Ammon's horn (tissue), 1 donor: ENCODE results near the gene RNF224.
A peak's percentile ranks its signal among the peaks of the same experiment; 100 is the strongest.
"Not testable (repeated sequence)": the region's sequence is repeated elsewhere in the genome, so short reads cannot be mapped to it uniquely, and the experiment has no call there.

Experiments used
- DNase-seq: peaks from one replicate; pipeline ENCODE4 v3.0.0-alpha.2; 2016; ENCODE audit warnings: low spot score

The RNF224 gene

DNA sequence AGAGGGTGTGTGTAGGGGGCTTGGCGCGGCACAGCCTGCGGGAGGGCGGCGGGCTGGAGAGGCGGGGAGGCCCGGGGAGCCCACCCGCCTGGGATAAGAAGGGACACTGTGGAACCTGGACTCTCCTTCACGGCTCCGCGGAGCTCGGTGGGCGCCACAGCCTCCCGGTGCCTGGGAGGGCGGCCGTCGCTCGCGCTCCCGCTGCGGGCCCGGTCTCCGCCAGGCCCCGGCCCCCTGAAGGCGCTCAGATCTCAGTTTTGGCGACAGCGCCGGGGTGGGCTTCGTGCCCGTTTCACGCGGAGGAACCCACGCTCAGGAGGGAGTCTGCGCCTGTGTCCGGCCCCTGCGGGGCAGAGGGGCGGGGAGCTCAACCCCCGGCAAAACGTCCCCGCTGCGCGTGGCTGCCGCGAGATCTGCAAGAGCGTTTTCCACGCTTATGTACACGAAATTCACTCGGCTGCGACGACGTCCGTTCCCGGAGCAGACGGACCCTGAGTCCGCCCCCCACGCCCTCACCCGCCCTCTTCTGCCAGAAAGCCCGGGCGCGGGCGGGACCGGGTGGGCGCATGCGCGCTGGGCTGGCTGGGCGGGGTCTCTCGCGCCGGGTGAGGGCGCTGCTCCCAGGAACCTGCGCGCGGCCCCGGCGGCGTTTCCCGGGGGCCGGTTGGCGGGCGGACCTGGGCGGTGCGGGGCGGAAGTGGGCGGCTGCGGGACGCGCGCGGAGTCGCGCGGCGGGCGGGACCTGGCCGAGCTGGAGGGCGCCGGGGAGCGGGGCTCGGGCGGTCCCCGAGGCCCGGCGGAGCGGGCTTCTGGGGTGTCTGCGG, 27.5 kb downstream of the RNF224 start, which contains the start of gene NELFB:
TSS of gene NELFB (plus strand) at position 704 of the 824 bp plus-strand sequence.
- peak; percentile 89 for DNase-seq

- DNase-seq: no peak
Measured at GRCh38 chr9:137255448-137256114, 28.3 kb downstream of the RNF224 start.

GRCh38 chr9:137256362-137256761, 29.1 kb downstream of the RNF224 start:
- no peak for DNase-seq

DNA sequence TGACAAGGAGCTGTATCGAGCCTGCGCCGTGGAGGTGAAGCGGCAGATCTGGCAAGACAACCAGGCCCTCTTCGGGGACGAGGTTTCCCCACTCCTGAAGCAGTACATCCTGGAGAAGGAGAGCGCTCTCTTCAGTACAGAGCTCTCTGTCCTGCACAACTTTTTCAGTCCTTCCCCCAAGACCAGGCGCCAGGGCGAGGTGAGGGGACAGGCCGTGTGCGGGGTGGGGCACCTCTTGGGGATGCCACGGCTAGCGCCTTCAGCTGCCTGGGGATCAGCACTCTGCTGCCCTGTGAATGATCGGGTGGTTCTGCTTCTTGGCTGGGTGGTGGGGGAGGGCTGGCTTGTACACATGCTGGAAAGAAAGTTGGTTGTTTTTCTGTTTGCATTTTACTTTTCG, 29.6 kb downstream of the RNF224 start:
- DNase-seq: no peak

DNA sequence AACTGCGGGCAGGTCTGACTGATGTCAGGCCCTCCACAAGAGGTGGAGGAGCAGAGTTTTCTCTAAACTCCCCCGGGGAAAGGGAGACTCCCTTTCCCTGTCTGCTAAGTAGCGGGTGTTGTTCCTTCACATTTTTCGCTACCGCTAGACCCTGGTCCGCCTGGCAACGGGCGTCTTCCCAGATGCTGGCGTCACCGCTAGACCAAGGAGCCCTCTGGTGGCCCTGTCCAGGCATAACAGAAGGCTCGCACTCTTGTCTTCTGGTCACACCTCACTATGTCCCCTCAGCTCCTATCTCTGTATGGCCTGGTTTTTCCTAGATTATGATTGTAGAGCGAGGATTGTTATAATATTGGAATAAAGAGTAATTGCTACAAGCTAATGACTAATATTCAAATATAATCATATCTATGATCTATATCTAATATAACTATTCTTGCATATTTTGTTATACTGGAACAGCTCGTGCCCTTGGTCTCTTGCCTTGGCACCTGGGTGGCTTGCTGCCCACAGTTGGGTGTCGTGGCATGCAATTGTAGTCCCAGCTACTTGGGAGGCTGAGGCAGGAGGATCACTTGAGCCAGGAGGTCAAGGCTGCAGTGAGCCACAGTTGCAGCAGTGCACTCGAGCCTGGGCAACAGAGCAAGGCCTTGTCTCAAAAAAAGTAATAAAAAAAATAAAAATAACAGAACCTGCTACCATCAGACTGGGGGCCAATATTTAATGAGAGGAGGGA, 35.0 kb downstream of the RNF224 start:
- not testable (repeated sequence) for DNase-seq

- no peak for DNase-seq
Measured at GRCh38 chr9:137262909-137263285, 35.6 kb downstream of the RNF224 start.

- no peak for DNase-seq
Measured at GRCh38 chr9:137263506-137263905, 36.2 kb downstream of the RNF224 start.

DNA sequence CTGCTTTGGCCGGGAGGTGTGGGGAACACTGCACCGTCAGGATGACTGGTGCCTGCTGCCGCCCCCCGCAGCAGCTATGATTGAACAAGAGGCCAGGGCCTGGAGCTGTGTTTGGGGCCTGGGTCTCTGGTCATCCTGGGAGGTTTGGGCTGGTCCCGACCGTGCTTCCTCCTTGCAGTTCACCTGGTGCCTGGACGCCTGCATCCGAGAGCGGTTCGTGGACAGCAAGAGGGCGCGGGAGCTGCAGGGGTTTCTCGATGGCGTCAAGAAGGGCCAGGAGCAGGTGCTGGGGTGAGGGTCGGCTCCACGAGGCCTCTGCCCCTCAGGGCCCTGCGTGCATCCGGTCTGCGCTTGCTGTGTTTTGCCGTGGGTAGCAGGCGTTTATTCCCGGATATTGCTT, 36.8 kb downstream of the RNF224 start:
- no peak for DNase-seq

DNA sequence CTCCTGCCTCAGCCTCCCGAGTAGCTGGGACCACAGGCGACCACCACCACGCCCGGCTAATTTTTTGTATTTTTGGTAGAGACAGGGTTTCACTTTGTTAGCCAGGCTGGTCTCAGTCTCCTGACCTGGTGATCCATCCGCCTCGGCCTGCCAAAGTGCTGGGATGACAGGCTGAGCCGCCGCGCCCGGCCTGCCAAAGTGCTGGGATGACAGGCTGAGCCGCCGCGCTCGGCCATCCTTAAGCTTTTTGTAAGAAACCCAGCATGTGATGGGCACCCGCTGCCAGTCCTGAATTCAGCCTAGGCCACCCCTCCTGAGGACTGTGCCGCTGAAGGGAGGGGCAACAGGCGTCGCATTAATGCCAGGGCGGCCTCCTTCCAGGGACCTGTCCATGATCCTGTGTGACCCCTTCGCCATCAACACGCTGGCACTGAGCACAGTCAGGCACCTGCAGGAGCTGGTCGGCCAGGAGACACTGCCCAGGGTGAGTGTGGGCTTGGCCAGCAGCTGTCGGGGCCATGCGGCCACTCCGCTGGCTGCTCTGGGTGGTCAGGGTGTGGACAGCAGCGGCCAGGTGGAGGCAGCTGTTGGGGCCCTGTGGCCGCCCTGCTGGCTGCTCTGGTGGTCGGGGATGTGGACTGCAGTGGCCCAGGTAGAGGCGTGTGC, 38.3 kb downstream of the RNF224 start:
- no peak for DNase-seq

DNA sequence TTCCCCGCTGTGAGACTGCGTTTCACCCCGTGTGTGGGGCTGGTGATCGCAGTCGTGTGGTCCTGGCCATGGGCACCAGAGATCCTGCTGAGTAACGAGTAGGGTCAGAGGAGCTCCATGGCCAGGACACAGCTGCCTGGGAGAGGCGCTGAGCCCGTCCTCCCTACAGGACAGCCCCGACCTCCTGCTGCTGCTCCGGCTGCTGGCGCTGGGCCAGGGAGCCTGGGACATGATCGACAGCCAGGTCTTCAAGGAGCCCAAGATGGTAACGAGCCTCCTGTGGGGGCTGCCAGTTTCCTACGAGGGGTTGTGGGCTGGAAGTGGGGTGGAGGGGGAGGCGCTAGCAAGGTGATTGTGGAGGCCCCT, 38.8 kb downstream of the RNF224 start:
- DNase-seq: no peak

GRCh38 chr9:137266585-137267453, 39.5 kb downstream of the RNF224 start:
- no peak for DNase-seq

DNA sequence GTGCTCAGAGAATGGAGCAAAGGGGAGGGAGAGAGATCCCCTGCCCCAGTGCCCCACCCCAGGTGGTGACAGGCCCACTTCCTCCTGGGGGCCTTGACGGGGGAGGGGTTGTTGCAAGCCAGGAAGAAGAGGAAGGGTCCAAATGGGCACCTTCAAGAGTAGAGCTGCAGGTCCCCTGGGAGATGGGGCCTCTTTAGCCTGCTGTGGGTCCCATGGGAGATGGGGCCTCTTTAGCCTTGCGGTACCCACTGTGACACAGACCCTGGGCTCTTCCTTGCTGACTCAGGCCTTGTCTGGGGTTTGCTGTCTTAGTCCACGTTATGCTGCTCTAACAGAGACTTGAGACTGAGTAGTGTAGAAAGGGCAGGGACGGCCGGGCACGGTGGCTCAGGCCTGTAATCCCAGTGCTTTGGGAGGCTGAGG, 40.6 kb downstream of the RNF224 start:
- DNase-seq: no peak

GRCh38 chr9:137268538-137269201, 41.4 kb downstream of the RNF224 start:
- no peak for DNase-seq

- DNase-seq: no peak
Measured at GRCh38 chr9:137269231-137269772, 42.0 kb downstream of the RNF224 start.

- DNase-seq: no peak
Measured at GRCh38 chr9:137270929-137271695, 43.8 kb downstream of the RNF224 start.

DNA sequence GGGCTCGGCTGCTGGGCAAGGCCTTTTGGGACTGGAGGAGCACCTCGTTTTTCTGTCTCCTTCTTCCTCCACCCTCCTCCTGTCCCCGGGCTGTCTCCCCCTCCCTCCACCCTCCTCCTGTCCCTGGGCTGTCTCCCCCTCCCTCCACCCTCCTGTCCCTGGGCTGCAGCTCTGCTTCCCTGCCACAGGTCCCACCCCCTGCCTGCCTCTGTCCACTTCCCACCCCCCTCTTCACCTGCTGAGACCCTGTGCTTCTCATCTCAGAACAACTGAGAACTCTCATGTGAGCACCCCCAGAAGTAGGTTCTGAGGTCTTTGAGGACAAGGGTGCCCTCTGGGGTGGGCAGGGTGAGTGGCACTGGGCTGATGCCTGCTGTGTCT, 44.4 kb downstream of the RNF224 start:
- no peak for DNase-seq

DNA sequence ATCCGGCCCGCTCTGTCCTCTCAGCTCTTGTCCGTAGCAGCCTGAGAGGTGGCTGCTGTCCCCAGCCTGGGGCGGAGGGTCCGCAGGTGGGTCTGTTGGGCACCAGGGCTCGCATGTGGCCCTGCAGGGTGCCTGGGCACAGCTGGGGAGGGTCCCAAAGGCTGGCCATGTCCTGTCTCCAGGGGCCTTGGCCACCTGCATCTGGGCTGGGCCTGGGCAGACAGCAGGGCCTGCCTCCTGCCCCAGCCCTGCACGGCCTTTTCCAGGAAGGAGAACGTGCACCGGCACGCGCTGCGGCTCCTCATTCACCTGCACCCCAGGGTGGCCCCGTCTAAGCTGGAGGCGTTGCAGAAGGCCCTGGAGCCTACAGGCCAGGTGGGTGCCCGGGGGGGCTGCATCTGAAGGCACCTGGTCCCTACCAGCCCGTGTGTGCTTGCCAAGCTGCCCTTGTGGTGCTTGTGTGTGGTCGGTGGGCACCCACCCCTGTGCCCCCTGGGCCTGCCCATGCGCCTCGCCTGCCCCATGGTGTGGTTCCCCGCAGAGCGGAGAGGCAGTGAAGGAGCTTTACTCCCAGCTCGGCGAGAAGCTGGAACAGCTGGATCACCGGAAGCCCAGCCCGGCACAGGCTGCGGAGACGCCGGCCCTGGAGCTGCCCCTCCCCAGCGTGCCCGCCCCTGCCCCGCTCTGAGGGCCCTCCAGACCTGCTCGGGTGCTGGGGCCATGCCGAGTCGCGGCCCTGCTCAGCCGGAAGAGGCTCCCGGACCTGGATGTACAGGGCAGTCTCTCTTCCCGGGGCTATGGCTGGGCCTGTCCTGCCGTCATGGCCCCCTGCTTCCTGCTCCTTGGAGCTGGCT, 45.2 kb downstream of the RNF224 start:
- no peak for DNase-seq

DNA sequence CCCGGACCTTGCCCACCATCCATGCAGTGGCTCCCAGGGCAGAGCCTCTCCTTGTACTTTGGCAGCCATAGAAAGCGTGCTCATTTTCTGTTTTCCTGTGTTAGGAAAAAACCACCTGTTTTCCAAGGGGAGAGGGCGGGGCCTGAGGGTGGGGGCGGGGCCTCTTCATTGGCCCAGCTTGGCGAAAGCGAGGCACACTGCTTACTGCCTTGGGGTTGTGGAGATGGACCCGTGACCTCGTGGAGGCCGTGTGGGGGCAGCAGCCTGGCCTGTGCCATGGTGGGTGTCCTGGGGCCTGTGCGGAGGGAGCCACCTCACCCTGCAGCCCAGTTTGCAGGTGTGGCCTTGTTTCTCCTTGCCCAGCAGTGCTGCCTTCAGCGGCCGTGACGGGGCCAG, 45.8 kb downstream of the RNF224 start:
- DNase-seq: no peak
